HG03520 (cell line): ENCODE data around the gene ATXN2L.
"Not testable (repeated sequence)": the region's sequence is repeated elsewhere in the genome, so short reads cannot be mapped to it uniquely, and the experiment has no call there.

Source experiments
- ATAC-seq: cut with Tn5 transposase; IDR thresholded peaks from one replicate; pipeline ENCODE4 v1.9.1; 2021; ENCODE audit warnings: mild to moderate bottlenecking, moderate library complexity; ENCODE audit not compliant: unreplicated experiment

ATXN2L gene, protein sequence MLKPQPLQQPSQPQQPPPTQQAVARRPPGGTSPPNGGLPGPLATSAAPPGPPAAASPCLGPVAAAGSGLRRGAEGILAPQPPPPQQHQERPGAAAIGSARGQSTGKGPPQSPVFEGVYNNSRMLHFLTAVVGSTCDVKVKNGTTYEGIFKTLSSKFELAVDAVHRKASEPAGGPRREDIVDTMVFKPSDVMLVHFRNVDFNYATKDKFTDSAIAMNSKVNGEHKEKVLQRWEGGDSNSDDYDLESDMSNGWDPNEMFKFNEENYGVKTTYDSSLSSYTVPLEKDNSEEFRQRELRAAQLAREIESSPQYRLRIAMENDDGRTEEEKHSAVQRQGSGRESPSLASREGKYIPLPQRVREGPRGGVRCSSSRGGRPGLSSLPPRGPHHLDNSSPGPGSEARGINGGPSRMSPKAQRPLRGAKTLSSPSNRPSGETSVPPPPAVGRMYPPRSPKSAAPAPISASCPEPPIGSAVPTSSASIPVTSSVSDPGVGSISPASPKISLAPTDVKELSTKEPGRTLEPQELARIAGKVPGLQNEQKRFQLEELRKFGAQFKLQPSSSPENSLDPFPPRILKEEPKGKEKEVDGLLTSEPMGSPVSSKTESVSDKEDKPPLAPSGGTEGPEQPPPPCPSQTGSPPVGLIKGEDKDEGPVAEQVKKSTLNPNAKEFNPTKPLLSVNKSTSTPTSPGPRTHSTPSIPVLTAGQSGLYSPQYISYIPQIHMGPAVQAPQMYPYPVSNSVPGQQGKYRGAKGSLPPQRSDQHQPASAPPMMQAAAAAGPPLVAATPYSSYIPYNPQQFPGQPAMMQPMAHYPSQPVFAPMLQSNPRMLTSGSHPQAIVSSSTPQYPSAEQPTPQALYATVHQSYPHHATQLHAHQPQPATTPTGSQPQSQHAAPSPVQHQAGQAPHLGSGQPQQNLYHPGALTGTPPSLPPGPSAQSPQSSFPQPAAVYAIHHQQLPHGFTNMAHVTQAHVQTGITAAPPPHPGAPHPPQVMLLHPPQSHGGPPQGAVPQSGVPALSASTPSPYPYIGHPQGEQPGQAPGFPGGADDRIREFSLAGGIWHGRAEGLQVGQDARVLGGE

DNA sequence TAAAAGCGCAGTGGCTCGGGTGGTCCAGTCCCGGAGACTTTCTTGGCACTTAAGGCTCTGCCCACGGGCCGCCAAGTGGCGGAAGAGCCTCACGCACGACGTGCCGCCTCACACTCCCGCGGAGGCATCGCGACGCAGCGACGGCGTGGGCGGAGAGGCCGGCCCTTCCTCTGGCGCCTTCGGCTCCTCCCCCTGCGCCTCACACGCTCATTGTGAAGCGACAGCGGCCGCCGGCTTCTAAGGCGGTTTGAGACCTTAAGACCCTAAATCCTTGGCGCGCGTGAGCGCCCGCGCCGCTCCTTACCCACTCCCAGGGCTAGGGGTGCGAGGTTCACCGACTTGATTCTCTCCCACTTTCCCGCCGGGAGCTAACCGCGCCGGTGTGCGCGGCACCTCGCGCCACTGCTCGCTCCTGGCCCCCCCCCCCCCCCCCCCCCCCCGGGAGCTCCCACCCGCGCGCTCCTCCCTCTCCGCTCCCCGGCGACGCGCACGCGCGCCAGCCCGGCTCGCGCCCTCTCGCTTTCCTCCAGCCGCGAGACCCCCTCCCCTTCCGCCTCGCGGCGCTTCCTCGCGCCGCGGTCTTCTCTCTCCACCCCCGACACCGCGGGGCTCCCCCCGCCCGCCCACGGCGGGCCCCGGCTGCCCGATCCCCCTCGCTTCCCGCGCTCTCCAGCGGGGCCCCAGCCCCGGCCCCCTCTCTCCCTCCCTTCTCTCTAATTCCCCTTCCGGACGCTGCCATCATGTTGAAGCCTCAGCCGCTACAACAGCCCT lies at the start of gene ATXN2L:
Gene ATXN2L, plus strand, starts transcription at position 480 of the 771 bp plus-strand sequence. Its CDS starts 261 bp downstream, at position 741.
- peak; percentile 47 for ATAC-seq

DNA sequence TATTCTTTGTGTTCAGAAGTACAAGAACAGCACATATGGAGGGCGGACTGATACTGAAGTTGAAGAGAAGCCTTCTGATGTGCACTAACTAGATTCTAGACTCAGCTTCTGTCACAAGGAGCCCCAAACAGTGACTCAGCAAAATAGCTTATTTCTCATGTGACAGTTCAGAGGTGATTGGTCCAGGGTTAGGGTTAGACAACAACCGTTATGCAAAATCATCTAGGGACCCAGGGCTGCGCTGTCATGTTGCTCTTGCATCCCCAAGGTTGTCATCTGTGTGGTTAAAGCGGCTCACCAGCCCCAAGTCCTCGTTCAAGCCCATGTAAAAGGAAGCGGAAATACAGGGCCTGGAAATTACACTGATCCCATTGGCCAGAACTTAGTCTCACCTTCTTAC lies 41.1 kb upstream of the ATXN2L start:
- ATAC-seq, result not testable (repeated sequence)

DNA sequence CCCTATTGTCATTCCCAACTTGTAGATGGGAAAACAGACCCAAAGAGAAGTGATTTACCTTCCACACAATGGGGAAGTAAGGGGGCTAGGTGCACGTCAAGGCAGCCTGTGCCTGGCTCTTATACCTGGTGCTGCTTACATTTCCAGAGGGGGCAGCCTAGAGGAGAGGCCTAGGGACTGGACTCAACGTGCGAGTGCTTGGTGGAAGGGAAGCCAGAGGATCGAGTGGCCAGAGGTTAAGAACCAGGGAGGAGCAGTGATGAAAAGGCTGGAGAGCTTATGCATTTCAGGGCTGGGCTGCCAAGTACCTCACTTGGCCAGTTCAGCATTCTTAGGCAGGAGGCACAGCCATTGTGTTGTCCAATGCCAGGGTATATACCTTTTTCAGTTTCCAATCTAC lies 40.4 kb upstream of the ATXN2L start:
- ATAC-seq, result not testable (repeated sequence)

DNA sequence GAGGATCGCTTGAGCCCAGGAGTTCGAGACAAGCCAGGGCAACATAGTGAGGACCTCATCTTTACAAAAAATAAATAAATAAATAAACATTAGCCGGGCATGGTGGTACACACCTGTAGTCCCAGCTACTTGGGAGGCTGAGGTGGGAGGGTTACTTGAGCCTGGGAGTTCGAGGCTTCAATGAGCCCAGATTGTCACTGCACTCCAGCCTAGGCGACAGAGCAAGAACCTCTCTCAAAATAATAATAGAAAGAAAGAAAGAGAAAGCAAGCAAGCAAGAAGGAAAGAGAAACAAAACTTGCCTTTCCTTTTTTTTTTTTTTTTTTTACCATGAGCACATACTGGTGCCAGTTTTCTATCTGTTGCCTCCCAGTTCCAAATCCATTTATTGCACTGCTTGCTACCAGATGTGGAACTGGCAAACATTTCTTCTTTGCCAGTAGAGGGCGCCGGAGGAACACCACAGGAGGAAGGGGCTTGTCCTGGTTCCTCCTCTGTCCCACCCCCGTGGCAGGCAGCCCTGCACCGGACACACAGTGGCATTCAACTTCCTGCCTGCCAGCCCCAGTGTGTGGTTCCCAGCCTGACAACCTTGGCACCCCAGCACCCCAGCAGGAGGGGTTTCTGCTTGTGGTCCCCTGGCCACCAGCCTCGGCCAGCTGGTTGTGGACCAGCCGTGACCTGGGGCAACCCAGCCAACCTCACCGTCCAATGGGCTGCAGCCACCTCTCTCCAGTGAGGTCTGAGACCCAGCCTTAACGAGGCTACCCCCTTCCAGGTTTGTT lies 20.4 kb upstream of the ATXN2L start:
- ATAC-seq, result not testable (repeated sequence)

DNA sequence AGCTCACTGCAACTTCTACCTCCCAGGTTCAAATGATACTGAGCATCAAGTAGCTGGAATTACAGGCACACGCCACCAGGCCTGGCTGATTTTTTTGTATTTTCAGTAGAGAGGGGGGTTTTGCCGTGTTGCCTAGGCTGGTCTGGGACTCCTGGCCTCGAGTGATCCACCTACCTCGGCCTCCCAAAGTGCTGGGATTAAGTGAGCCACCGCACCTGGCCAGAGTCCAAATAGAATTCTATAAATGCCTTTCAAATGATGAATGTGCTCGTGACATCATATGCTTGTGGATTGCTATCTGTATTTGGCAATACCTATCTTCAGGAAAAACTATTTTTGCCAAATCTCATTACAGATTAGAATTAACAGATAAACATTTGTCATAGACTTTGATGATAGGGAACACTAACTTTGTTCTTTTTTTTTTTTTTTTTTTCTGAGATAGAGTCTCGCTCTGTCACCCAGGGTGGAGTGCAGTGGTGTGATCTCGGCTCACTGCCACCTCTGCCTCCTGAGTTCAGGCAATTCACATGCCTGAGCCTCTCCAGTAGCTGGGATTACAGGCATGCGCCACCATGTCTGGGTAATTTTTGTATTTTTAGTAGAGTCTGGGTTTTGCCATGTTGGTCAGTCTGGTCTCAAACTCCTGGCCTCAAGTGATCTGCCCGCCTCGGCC lies 15.2 kb upstream of the ATXN2L start:
- ATAC-seq, result not testable (repeated sequence)

DNA sequence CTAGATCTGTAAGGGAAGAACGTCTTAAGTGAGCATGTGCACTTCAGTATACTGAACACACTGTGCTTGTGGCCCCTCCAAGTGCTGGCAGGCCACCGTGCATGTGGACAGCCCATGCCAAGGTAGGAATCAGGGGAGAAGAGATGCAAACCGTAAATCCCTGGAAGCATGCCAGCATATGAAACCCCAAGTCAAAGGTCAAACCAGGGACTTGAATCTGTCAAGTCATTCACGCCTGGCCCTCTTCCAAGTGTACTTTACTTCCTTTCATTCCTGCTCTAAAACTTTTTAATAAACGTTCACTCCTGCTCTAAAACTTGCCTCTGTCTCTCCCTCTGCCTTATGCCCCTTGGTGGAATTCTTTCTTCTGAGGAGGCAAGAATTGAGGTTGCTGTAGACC lies 2.8 kb upstream of the ATXN2L start:
- ATAC-seq, result no peak

DNA sequence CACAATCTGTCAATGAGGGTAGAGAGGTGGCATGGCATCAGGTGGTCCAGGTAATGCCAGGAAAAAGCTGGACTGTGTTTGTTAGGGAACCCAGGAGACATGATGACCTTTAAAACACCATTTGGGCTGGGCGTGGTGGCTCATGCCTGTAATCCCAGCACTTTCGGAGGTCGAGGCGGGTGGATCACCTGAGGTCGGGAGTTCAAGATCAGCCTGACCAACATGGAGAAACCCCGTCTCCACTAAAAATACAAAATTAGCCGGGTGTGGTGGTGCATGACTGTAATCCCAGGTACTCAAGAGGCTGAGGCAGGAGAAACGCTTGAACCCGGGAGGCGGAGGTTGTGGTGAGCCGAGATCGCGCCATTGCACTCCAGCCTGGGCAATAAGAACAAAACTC lies 2.3 kb upstream of the ATXN2L start:
- ATAC-seq, result not testable (repeated sequence)

DNA sequence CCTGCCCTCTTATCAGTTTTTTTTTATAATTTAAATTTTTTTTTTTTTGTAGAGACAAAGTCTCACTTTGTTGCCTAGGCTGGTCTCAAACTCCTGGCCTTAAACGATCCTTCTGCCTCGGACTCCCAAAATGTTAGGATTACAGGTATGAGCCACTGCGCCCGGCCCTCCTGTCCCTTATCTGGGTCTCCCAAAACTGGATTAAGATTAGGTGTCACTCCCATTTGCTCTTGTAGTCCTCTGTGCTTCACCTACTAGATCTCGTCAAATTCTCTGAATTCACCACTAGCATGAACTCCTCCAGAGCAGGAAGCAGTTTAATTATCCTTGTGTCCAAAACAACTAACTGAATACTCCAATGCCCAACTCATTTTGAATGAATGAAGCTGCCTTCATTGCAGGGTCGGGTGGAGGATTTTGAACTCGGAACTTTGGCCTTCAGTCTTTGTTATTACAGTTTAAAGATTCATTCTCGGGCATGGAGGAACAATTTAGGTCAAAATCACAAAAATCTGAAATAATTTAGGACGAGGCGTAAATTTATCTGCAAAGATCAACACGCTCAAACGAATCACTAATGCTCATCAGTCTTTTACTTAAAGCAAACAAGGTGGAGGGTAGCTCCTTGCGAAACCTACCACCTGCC lies 802 bp upstream of the ATXN2L start:
- ATAC-seq, result no peak

DNA sequence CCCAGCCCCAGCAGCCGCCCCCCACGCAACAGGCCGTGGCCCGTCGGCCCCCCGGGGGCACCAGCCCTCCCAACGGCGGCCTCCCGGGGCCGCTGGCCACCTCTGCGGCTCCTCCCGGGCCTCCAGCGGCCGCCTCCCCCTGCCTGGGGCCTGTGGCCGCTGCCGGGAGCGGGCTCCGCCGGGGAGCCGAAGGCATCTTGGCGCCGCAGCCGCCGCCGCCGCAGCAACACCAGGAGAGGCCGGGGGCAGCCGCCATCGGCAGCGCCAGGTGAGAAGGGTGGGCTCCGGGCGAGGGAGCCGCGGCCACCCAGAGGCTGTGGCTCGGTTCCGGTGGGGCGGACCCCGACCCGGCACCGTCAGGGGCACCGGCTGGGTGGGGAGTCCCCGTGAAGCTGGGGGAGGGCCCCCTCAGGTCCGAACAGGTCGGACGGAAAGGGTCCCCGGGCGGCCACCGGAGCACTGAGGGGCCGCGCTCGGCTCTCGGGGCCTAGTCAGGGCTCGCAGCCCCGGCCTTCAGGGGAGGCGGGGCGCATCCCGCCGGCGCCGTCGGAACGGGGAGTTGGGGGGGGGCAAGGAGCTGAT lies 583 bp downstream of the ATXN2L start:
- peak; percentile 23 for ATAC-seq

DNA sequence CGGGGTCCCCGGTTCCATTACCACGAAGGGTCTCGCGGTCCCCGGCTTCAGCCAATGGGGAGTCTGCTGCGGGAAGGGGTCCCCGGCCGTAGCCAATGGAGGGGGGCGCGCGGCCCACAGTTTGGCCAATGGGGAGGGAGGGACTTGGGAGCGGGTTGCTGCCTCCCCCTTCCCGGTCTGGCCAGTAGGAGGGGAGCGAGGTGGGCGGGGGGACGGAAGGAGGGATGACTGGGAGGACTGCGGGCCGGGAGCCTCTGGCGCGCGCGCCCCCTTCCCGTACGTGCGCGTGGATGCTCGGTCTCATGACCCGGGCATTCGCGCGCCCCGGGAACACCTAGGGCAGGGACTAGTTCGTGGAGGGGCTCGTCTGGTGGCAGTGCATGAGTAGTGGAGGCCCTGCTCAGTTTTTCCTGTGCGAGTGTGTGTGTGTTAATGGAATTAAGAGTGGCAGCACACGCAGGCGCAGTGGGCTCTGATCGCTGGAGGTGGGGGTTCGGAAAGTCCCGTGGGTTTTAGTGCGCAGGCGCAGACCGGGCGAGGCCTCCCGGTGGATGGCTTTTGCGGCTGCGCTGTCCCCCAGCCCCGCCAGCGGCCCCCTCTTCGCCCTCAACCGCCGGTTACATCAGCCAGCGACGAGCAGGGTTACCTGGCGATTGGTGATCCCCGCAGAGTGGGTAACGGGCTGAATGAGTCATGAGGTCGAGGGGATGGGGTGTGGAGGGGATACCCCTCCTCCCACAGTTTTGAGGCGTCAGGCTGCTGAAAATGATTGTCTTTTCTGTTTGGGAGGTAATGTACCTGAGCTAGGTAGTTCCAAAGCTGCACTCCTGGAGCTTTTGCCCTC lies 1.3 kb downstream of the ATXN2L start:
- peak; percentile 45 for ATAC-seq

DNA sequence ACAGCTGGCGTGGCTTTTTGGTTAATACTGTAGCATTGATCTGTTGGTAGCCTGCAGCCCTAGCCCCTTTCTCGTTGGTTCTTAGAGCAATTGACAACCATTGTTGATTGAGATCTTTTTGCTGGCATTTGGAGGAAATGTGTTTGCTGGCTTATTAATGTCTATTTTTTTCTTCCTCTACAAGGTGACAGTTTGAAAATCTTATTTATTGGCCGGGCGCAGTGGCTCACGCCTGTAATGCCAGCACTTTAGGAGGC lies 1.8 kb downstream of the ATXN2L start:
- ATAC-seq, result no peak

DNA sequence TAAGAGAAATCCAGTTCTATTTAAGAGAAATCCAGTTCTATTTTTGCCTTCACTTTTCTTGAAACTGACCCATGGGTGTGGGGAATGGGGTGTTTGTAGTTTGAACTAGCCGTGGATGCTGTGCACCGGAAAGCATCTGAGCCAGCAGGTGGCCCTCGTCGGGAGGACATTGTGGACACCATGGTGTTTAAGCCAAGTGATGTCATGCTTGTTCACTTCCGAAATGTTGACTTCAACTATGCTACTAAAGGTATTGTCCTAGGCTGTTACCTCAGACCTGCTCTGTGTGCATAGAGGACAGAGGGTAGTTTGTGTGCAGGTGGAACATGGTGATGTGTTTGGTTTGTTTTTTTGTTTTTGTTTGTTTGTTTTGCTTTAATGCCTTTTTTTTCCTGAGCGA lies 3.3 kb downstream of the ATXN2L start:
- ATAC-seq, result no peak

DNA sequence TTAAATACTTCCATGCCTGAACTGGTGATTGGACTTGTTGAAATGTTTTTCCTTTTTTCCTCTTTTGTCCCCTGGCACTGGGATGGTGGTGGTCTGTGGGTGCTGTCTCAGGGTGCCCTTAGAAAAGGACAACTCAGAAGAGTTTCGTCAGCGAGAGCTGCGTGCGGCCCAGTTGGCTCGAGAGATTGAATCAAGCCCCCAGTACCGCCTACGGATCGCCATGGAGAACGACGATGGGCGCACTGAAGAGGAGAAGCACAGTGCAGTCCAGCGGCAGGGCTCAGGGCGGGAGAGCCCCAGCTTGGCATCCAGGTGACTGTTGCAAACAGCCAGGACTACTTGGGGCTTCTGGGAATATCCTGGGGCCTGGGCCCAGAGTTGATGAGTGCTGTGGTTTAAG lies 6.9 kb downstream of the ATXN2L start:
- ATAC-seq, result no peak

DNA sequence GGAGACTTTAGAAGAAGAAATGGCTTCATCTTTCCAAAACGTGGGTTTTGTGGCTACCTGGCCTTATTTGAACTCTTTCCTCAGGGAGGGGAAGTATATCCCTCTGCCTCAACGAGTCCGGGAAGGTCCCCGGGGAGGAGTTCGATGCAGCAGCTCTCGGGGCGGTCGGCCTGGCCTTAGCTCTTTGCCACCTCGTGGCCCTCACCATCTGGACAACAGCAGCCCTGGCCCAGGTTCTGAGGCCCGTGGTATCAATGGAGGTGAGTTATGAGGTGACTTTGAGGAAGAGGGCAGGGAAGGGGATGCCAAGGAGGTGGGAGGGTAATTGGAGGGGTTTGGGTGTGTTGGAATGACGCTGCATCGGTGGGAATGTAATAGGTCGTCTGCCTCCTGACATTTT lies 7.7 kb downstream of the ATXN2L start:
- ATAC-seq, result no peak

DNA sequence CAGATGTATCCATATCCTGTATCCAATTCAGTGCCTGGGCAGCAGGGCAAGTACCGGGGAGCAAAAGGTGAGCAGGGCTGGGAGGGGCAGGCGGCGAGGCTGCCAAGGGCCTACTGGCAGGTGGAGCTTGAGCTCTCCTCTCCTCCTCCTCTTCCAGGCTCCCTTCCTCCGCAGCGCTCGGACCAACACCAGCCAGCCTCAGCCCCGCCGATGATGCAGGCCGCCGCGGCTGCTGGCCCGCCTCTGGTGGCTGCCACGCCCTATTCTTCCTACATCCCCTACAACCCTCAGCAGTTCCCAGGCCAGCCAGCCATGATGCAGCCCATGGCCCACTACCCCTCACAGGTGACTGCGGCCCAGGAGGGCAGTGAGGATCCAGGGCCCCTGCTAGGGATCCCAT lies 11.6 kb downstream of the ATXN2L start:
- ATAC-seq, result no peak

DNA sequence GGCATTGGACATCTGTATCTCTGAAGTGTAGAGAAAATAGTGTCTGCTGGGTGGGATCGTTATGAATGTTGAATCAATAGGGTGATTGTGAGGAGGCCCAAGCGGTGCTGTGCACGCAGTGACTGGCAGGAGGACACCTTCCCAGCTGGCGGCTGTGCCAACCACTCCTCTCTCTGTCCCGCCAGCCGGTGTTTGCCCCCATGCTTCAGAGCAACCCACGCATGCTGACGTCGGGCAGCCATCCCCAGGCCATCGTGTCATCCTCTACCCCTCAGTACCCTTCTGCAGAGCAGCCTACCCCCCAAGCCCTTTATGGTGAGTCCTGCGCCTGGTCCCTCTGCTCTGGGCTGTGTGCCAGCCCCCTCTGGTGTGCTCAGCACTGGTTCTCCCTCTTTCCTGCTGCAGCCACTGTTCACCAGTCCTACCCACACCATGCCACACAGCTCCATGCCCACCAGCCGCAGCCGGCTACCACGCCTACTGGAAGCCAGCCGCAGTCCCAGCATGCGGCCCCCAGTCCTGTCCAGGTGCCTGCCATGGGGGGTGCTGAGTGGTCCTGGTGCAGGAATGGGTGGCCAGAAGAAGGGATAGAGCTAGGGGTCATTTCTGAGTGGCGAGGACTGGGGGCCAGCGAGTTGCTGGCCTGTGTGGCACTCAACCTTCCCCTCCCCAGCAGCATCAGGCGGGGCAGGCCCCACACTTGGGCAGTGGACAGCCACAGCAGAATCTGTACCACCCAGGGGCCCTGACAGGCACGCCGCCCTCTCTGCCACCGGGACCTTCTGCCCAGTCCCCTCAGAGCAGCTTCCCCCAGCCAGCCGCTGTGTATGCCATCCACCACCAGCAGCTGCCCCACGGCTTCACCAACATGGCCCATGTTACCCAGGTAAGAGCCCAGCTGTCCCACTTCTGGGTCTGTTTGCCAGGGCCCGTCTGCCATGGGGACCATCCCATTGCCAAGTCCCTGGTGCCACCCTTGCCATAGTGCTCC lies 12.4 kb downstream of the ATXN2L start:
- ATAC-seq, result no peak
